HG02798 (cell line): ENCODE results near the gene ENKD1.

Experiments
- ATAC-seq: cut with Tn5 transposase; IDR thresholded peaks from one replicate; pipeline ENCODE4 v1.9.1; 2021; ENCODE audit warnings: mild to moderate bottlenecking; ENCODE audit not compliant: unreplicated experiment, poor library complexity

Gene ENKD1

GRCh38 chr16:67679935-67680897, 13.7 kb upstream of the ENKD1 start:
- no peak for ATAC-seq

- no peak for ATAC-seq
Measured at GRCh38 chr16:67678354-67679023, 11.9 kb upstream of the ENKD1 start.

- no peak for ATAC-seq
Measured at GRCh38 chr16:67677712-67678111, 11.2 kb upstream of the ENKD1 start.

- no peak for ATAC-seq
Measured at GRCh38 chr16:67676939-67677338, 10.4 kb upstream of the ENKD1 start.

- ATAC-seq, result no peak
Measured at GRCh38 chr16:67676516-67676915, 10.0 kb upstream of the ENKD1 start.

GRCh38 chr16:67675999-67676398, 9.4 kb upstream of the ENKD1 start:
- no peak for ATAC-seq

GRCh38 chr16:67675579-67675935, 9.0 kb upstream of the ENKD1 start:
- ATAC-seq, result no peak

- no peak for ATAC-seq
Measured at GRCh38 chr16:67674851-67675578, 8.5 kb upstream of the ENKD1 start.

GRCh38 chr16:67673712-67674580, 7.4 kb upstream of the ENKD1 start:
- no peak for ATAC-seq

GRCh38 chr16:67672739-67673662, 6.5 kb upstream of the ENKD1 start:
- ATAC-seq, result no peak

- ATAC-seq, result no peak
Measured at GRCh38 chr16:67672306-67672705, 5.8 kb upstream of the ENKD1 start.

- ATAC-seq, result no peak
Measured at GRCh38 chr16:67669499-67670101, 3.0 kb upstream of the ENKD1 start.

GRCh38 chr16:67668495-67669157, 2.1 kb upstream of the ENKD1 start:
- ATAC-seq, result no peak

- ATAC-seq, result peak; percentile 77
Measured at GRCh38 chr16:67667817-67668494, 1.4 kb upstream of the ENKD1 start.

- ATAC-seq, result no peak
Measured at GRCh38 chr16:67667453-67667816, 885 bp upstream of the ENKD1 start.

- ATAC-seq, result no peak
Measured at GRCh38 chr16:67666032-67666551, 458 bp downstream of the ENKD1 start.

- ATAC-seq, result no peak
Measured at GRCh38 chr16:67665598-67665997, 952 bp downstream of the ENKD1 start.
